ENCODE data around the gene TRIL.

DNA sequence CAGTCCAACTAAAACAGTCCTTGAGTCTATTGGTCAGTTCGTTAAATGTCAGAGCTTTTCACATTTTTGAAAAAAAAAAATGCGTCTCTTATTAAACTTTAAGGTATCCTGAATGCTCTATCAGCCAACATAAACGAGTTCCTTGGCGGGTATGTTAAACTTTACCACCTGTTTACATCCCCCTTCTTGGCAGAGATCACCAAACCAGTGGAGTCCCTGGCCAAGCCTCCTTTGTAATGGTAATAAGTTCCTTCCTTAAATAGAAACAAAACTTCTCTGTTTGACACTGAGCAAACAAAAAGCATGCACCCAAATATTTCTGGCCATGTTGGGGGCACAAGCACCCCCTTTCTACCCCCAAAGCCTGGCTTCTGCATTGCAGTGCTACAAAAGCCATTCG lies 3.2 kb downstream of the TRIL start:
- TF ChIP-seq CTCF (IDR thresholded peaks at IDR 0.05): no peak
- no peak for TF ChIP-seq POLR2A (IDR thresholded peaks at IDR 0.05)
